ENCODE data around the gene HAUS8. TPM values are rescaled to one million over a fixed set of nuclear protein-coding genes. Genes with fewer than 3 reads are reported as not detected.
"Not testable (repeated sequence)": the region's sequence is repeated elsewhere in the genome, so short reads cannot be mapped to it uniquely, and the experiment has no call there.

HAUS8 gene
- total RNA-seq, 1 donor from 2014 or later = 18.8 TPM

GRCh38 chr19:17031741-17032140, 43.5 kb downstream of the HAUS8 start:
- DNase-seq (ENCODE audit: extremely low spot score, unreplicated experiment) = no peak
- Mint-ChIP-seq H3K9me3 (no peaks in the 10 kb centered on the region), H3K36me3 (no peaks in the 10 kb centered on the region), H3K27me3 (peaks cover 18% of the 10 kb centered on the region), H3K4me1 (ENCODE audit: unreplicated experiment) (no peaks in the 10 kb centered on the region), H3K4me3 (no peak overlapping the region), H3K27ac (no peak overlapping the region)
- TF ChIP-seq CTCF (conservative IDR thresholded peaks at IDR 0.05) = no peak

GRCh38 chr19:17027535-17027975, 47.7 kb downstream of the HAUS8 start:
- H3K27me3 Mint-ChIP-seq = peaks cover 26% of the 10 kb centered on the region
- peak overlapping the region; percentile 48 for H3K27ac Mint-ChIP-seq
- peaks cover 20% of the 10 kb centered on the region for H3K36me3 Mint-ChIP-seq
- peaks cover 11% of the 10 kb centered on the region for H3K9me3 Mint-ChIP-seq
- H3K4me3 Mint-ChIP-seq = peak overlapping the region; percentile 83
- peaks cover 15% of the 10 kb centered on the region for H3K4me1 Mint-ChIP-seq (ENCODE audit: unreplicated experiment)
- TF ChIP-seq CTCF (conservative IDR thresholded peaks at IDR 0.05) = no peak
- DNase-seq (ENCODE audit: extremely low spot score, unreplicated experiment) = no peak

GRCh38 chr19:17026706-17027534, 48.3 kb downstream of the HAUS8 start, which contains the start of gene CPAMD8:
CPAMD8 (minus strand) TSS chr19:17026810; CDS start chr19:17026642, 168 bp downstream.
- peaks cover 23% of the 10 kb centered on the region for H3K27me3 Mint-ChIP-seq
- peak within 1 kb of the TSS; percentile 89 for H3K4me3 Mint-ChIP-seq
- H3K9me3 Mint-ChIP-seq = peaks cover 11% of the 10 kb centered on the region
- H3K4me1 Mint-ChIP-seq (ENCODE audit: unreplicated experiment) = peaks cover 15% of the 10 kb centered on the region
- no peak for TF ChIP-seq CTCF (conservative IDR thresholded peaks at IDR 0.05)
- H3K36me3 Mint-ChIP-seq = peaks cover 24% of the 10 kb centered on the region
- DNase-seq (ENCODE audit: extremely low spot score, unreplicated experiment) = no peak
- peak within 1 kb of the TSS; percentile 78 for H3K27ac Mint-ChIP-seq

GRCh38 chr19:17025991-17026658, 49.1 kb downstream of the HAUS8 start:
- no peak for TF ChIP-seq CTCF (conservative IDR thresholded peaks at IDR 0.05)
- Mint-ChIP-seq H3K27ac (peak overlapping the region; percentile 78), H3K9me3 (peaks cover 11% of the 10 kb centered on the region), H3K4me1 (ENCODE audit: unreplicated experiment) (peaks cover 15% of the 10 kb centered on the region), H3K36me3 (peaks cover 24% of the 10 kb centered on the region), H3K27me3 (peaks cover 23% of the 10 kb centered on the region), H3K4me3 (peak overlapping the region; percentile 89)
- no peak for DNase-seq (ENCODE audit: extremely low spot score, unreplicated experiment)

DNA sequence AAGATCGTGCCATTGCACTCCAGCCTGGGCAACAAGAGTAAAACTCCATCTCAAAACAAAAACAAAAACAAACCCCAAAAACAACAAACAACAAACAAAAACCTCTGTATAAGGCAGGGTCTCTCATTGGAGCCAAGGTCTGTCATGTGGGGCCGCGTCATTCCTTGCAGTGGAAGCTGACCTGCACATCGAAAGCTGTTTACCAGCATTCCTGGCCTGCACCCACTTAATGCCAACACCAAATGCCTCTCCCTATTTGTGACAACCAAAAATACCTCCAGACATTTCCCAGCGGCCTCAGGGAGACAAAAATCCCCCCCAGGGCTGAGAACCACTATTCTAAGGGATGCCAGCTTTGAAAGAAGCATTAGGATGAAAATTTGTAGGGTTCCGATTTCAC, 49.9 kb downstream of the HAUS8 start:
- Mint-ChIP-seq H3K4me1 (ENCODE audit: unreplicated experiment) (peaks cover 15% of the 10 kb centered on the region), H3K9me3 (peaks cover 11% of the 10 kb centered on the region), H3K27ac (peak overlapping the region; percentile 78), H3K36me3 (peaks cover 28% of the 10 kb centered on the region), H3K27me3 (peaks cover 17% of the 10 kb centered on the region), H3K4me3 (peak overlapping the region; percentile 89)
- DNase-seq (ENCODE audit: extremely low spot score, unreplicated experiment) = no peak
- no peak for TF ChIP-seq CTCF (conservative IDR thresholded peaks at IDR 0.05)

GRCh38 chr19:17024941-17025340, 50.3 kb downstream of the HAUS8 start:
- peaks cover 28% of the 10 kb centered on the region for H3K36me3 Mint-ChIP-seq
- peaks cover 15% of the 10 kb centered on the region for H3K4me1 Mint-ChIP-seq (ENCODE audit: unreplicated experiment)
- peak overlapping the region; percentile 78 for H3K27ac Mint-ChIP-seq
- DNase-seq (ENCODE audit: extremely low spot score, unreplicated experiment) = not testable (repeated sequence)
- H3K27me3 Mint-ChIP-seq = peaks cover 17% of the 10 kb centered on the region
- peak overlapping the region; percentile 89 for H3K4me3 Mint-ChIP-seq
- H3K9me3 Mint-ChIP-seq = peaks cover 11% of the 10 kb centered on the region

Measured in type B pancreatic cell (in vitro differentiated cells).